Stimulated activated CD4-positive, alpha-beta T cell treated with anti-CD3 and anti-CD28 coated beads, Interleukin-15, amount 100 ng/mL, for 1 hour (primary cell): ENCODE measurements around the gene ASAP2.

Source experiments
- DNase-seq, 2 donors: peaks; one replicate each; pipeline ENCODE4 v3.0.0-alpha.2; 2020; ENCODE audit warnings: low read depth in 1 of 2, low spot score in 1 of 2

The ASAP2 gene

GRCh38 chr2:9291866-9292265 is 85.3 kb downstream of the ASAP2 start:
- DNase-seq = no peak

- no peak for DNase-seq
Observed at GRCh38 chr2:9292426-9292825, 85.8 kb downstream of the ASAP2 start.

GRCh38 chr2:9294764-9295163 is 88.2 kb downstream of the ASAP2 start:
- DNase-seq = no peak

GRCh38 chr2:9296559-9296958 is 89.9 kb downstream of the ASAP2 start:
- DNase-seq = no peak

GRCh38 chr2:9297156-9297555 is 90.5 kb downstream of the ASAP2 start:
- no peak for DNase-seq

- no peak for DNase-seq
Observed at GRCh38 chr2:9297807-9298206, 91.2 kb downstream of the ASAP2 start.

GRCh38 chr2:9298583-9298982 is 92.0 kb downstream of the ASAP2 start:
- DNase-seq = no peak

GRCh38 chr2:9299161-9300100 is 92.8 kb downstream of the ASAP2 start:
- no peak for DNase-seq

GRCh38 chr2:9300214-9300613 is 93.6 kb downstream of the ASAP2 start:
- DNase-seq = no peak

- DNase-seq = no peak
Observed at GRCh38 chr2:9300829-9301453, 94.3 kb downstream of the ASAP2 start.

GRCh38 chr2:9302755-9303154 is 96.1 kb downstream of the ASAP2 start:
- no peak for DNase-seq

GRCh38 chr2:9303528-9304225 is 97.1 kb downstream of the ASAP2 start:
- no peak for DNase-seq

- DNase-seq = no peak
Observed at GRCh38 chr2:9306911-9307310, 100.3 kb downstream of the ASAP2 start.

- no peak for DNase-seq
Observed at GRCh38 chr2:9307535-9307934, 100.9 kb downstream of the ASAP2 start.

GRCh38 chr2:9308186-9308955 is 101.8 kb downstream of the ASAP2 start:
- no peak for DNase-seq

GRCh38 chr2:9309147-9309546 is 102.5 kb downstream of the ASAP2 start:
- DNase-seq = no peak

- no peak for DNase-seq
Observed at GRCh38 chr2:9310377-9310776, 103.8 kb downstream of the ASAP2 start.

GRCh38 chr2:9310798-9311197 is 104.2 kb downstream of the ASAP2 start:
- DNase-seq = no peak

GRCh38 chr2:9311488-9311887 is 104.9 kb downstream of the ASAP2 start:
- DNase-seq = no peak

- no peak for DNase-seq
Observed at GRCh38 chr2:9312591-9312990, 106.0 kb downstream of the ASAP2 start.

- DNase-seq = no peak
Observed at GRCh38 chr2:9313443-9313842, 106.8 kb downstream of the ASAP2 start.
